Measurements from ENCODE around the gene STAM.
"Not testable (repeated sequence)": the region's sequence is repeated elsewhere in the genome, so short reads cannot be mapped to it uniquely, and the experiment has no call there.

Gene STAM

DNA sequence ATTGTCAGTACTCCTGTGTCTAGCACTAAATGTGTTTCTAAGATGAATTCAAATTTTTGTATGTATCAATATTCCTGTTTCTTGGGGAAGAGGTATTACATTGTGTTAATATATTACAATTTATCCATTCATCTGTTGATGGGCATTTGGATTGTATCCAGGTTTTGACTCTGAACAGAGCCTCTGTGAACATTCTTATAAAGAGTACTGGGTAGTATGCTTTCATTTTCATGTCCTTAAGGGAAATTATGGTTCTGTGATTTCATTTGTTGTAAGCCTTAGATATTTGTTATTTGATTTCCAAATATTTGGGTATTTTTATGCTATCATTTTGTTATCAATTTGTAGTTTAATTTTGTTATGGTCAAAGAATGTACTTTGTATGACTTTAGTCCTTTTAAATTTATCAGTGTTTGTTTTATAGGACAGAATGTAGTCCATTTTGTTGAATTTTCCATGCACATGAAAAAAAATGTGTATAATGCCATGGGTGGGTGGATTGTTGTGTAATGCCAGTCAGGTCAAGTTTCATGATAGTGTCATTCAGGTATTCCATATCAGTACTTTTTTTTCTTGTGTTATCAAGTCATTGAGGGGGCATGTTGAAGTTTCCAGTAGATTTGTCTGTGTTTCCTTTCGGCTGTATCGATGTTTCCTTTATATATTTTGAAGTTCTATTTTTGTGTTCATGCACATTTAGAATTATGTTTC is 38.4 kb downstream of the STAM start:
- DNase-seq, result no peak

DNA sequence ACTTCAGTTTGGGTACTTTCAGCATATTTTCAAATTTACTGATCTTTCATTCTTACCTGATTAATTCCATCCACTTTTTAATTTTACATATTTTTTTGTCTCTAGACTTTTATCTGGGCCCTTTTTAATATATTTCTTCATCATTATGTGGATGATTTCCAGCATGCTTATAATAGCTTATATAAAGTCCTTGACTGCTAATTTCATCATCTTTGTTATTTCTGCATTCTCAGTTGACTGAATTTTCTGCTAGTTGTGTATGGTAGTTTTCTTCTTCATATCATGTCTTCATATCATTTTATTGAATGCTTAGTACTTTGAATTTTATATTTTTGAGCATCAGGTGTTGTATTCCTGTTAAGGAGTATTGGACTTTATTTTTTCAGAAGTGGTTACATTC is 39.6 kb downstream of the STAM start:
- DNase-seq, result no peak

DNA sequence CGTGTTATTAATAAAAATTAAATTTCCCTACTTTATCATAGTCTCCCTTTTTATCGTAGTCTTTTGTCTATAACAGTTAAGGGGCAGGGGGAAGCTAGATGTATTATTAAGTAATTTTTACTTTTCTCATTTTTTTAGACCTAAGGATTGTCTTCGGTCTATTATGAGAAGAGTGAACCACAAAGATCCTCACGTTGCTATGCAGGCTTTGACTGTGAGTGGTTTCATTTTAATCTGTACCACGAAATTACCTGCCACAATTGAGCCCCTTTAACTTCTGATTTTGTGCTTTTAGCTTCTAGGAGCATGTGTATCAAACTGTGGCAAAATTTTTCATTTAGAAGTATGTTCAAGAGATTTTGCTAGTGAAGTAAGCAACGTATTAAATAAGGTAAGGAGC is 40.6 kb downstream of the STAM start:
- no peak for DNase-seq

DNA sequence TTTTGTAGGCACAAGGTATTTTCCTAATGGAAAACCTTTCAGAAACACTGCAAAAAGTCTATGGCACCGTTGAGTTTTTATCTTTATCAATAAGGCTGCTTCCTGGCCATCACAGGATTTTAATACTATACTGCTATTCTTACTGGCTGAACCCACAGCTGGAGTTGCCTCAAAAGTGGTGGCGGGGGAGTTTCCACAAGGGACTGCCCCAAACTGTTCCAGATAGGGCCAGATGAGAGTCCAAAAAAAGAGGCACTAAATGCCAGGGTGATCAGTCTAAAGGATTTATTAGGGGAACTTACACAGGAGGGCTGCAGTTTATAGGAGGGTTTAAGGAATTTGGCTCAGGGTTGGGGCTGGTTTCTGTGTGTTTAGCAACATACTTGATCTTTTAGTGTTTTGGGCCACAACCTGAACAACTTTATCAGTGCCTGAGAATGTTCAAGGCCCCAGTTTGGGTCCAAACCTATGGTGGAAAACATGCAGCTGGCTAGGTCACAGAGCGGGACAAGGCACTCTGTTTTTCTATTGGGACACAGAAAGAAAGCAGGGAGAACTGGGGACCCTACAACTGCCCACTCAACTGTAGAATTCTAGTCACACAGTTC is 41.4 kb downstream of the STAM start:
- DNase-seq, result no peak

DNA sequence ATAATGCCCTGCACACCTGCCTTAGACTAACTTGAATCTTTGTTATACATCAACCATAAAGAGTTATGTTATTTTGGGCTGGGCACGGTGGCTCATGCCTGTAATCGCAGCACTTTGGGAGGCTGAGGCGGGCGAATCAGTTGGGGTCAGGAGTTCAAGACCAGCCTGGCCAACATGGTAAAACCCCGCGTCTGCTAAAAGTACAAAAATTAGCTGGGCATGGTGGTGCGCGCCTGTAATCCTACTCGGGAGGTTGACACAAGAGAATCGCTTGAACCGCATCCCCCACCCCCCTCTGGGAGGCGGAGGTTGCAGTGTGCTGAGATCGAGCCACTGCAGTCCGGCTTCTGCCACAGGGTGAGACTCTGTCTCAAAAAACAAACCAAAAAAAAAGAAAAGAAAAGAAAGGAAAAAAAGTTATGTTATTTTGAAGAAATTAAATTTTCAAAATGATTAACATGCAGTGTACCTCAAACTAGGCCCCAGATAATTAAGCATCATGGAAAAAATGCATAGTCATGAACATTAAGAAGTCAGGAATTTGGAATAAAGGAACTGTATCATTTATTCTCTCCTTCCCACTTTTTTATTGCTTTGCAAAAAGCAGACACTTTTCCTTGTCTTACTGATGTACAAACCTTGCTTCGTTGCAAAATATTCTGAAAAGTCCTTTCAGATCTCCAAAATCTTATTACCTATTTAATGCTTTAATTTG is 43.3 kb downstream of the STAM start:
- DNase-seq, result peak; percentile 5

DNA sequence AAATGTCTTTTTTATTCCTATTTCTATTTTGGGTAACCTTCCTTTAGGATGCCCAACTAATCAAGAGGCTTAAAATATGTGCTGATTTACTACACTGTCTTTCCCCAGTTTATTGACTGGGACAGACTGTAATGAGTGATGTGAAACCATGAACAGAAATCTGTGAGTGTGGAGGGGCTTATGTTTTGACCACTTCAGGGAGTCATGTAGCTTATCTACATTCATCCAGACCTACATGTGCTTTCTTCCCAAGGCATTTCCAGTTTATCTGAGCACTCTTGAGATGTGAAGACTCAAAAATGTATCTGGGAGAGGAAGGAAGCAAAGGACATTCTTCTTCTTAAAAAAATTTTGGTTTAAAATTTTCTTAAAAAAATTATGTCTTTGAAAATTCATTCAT is 45.2 kb downstream of the STAM start:
- no peak for DNase-seq

DNA sequence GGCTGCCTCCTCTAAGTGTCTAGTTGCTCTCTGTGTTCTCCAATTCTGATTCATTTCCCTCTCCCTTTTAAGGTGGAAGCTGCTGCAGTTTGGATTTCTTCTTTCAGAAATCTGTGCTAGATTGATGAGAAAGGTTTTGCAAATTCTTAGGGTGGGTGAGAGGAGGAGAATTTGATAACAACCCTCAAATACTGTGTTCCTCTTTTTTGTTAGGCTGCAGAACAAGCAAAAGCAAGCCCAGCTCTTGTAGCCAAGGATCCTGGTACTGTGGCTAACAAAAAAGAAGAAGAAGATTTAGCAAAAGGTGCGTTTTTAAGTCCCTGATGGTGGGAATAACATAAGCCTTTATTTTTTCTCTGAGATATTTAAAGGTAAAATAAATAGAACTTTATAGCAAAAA is 49.1 kb downstream of the STAM start:
- DNase-seq, result no peak

DNA sequence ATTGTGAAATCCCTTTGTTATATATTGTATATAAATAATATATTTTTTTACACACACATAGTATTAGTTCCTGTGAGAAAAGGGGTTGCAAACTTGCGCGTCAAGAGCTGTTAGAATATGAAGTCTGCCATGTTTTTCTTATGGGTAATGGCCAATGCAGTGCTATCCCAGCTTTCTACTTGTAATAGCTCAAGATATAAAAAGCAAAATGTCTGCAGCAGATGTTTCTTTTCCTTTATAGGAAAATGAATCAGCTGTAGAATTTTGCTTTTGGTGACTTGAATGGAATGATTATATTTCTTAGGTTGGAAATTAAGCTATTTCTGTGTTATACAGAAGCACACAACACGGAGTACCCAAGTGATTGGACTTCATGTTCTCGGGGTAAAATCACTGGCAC is 54.7 kb downstream of the STAM start:
- DNase-seq, result no peak

DNA sequence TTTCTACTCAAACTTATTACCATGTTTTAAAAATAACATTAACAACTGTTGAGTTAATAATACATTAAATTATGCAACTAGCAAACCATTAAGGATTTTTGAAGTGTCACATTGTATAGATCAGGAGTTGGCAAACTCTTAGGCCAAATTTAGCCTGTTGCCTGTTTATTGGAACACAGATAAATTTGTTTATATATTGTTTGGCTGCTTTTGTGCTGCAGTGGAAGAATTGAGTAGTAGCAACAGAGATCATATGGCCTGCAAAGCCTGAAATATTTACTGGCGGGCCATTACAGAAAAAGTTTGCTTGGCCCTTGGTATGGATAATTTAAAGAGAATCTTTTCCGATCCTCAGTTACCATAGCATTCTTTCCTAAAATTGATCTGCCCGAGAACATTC is 57.4 kb downstream of the STAM start:
- DNase-seq, result no peak

DNA sequence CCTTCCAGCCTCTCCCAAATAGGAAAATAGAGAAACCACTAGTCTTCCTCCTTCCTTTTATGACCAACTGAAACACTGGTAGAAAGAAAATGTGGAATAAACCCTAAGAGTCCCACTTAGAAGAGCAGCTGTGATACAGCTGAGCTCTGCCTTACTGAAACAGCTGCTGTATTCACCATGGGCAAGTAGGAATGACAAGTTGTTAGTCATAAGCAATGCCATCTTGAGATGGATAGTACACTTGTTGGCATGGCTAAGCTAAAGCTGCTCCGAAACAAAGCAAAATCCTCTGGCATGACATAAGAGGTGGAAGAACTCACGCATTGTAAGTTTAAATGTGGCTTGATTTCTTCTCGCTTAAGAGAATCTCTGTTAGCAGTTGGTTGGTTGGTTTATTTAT is 59.8 kb downstream of the STAM start:
- no peak for DNase-seq

DNA sequence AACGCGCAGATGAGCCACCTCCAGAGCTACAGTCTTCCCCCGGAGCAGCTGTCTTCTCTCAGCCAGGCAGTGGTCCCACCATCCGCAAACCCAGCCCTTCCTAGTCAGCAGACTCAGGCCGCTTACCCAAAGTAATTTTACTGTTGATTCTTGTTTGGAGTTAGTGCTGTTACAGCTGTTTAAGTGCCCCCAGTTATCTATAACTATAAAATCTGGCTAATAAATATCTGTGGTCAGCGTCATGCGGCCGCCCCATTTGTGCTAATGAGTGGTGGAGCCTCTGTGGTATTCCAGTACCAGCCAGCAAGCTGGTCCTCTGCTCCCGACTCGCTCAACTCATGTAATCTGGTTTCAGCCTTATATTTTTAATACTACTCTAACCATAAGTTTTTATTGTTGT is 64.9 kb downstream of the STAM start:
- no peak for DNase-seq

DNA sequence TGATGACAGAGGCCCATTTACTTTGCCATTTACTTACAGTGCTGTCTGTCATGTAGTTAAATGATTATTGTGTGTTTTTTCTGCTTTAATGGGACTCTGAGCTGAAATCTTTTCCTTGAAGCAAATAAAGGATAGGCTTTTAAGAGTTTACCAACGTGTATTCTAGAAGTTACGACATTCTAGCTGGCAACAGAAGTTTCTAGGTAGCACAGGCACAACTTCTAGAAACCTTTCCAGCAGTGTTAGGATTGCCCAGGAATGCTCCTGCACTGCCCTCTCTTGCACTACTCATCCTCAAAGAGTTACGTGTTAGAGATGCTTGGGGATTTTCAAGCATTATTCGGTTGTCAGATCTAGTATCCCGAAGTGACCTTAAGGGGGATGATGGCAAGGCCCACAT is 65.5 kb downstream of the STAM start:
- no peak for DNase-seq

DNA sequence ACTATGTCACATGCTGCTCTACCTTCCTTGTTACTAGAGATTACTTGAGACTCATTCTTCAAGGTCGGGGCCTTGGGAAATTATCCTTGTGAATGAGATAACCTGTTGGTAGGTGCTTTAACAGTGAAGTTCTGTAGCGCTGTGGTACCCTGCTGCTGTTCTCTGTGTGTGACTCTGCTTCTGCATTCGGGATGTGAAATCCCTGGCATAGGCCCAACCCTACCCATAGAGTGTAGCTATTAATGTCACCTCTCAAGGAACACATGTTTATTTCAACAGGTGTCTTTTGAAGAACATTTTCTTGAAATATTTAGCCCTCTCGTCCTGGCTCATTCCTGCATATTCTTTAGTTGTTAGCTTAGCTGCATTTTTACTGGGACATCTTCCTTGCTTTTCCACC is 66.2 kb downstream of the STAM start:
- no peak for DNase-seq

DNA sequence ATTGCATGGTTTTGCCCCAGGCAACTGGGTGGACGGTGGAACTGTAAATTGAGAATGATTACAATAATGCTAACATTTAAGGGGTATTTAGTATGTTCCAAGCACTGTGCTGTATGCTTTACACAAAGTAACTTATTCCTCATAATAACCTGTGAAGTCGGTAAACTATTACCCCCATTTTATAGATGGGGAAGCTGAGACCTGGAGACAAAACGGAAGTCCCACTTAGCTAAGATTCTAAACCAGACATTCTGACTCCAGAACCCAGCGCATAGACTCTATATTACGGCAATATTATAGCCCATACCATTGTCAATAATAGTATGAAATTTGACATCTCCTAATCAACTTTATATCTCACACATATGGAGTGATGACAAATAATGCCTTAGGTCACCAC is 68.1 kb downstream of the STAM start:
- no peak for DNase-seq

DNA sequence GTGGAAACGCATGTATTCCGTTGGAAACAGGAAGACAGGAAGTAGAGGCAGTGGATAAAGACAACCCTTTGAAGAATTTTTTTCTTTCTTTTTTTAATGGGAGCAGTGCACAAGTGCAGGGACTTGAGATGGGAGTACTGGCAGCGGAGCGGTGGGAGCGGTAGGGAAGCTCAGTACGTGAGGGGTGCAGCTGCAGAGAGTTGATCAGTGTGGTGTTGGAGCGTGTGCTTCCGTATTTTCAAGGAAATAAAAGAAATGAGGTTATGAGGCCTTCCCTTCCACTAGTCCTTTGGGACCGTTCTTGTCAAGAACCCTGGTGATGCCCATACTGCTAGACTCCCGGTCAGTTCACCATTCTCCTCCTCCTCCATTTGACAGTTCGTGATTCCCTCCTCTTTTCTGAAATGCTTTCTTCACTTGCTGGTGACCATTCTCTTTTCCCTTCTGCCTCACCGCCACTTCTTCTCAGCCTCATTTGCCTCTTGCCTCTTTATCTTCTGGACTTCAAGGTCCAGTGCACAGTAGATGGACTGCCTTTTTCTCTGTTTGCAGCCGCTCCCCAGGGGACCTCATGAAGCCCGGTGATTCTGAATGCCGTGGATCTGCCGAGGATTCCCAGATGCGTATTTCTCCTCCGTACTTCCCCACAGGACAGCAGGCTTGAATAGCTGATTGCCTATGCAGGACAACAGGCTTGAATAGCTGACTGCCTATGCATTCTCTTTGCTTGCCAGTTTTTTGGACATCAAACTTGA is 68.9 kb downstream of the STAM start:
- no peak for DNase-seq

DNA sequence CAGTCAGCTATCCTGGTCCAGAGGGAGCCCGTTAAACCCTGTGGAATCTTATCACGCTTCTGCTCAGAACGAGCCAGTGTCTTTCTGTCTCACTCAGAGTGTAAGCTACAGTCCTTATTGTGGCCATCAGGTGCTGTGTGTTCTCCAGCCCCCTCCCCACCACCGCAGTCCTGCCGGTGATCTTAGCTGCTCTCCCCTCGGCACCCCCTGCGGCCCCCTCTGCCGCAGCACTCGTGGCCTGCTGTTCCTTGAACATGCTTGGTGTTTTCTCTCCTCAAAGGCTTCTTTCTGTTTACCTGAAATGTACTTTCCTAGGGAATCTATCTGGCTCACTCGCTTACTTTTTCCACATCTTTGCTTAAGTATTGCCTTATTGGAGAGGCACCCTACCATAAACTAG is 69.8 kb downstream of the STAM start:
- no peak for DNase-seq

DNA sequence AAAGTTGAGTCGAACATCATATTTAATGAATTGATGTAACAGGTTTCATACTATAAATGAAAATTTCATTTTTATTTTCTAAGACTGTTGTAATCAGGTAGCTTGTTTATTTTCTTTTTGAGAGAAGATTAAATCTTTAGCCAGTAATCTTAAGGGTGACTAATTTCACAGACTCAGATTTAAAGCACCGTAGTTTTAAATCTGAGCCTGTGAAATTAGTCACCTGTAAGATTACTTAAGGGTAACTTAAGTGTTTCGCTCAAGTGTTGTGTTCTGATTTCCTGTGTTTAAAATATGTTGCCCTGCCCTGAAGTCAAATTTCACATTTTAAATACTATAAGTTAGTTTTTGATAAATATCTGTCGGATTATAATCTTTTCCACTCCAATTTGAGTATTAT is 72.2 kb downstream of the STAM start:
- no peak for DNase-seq

DNA sequence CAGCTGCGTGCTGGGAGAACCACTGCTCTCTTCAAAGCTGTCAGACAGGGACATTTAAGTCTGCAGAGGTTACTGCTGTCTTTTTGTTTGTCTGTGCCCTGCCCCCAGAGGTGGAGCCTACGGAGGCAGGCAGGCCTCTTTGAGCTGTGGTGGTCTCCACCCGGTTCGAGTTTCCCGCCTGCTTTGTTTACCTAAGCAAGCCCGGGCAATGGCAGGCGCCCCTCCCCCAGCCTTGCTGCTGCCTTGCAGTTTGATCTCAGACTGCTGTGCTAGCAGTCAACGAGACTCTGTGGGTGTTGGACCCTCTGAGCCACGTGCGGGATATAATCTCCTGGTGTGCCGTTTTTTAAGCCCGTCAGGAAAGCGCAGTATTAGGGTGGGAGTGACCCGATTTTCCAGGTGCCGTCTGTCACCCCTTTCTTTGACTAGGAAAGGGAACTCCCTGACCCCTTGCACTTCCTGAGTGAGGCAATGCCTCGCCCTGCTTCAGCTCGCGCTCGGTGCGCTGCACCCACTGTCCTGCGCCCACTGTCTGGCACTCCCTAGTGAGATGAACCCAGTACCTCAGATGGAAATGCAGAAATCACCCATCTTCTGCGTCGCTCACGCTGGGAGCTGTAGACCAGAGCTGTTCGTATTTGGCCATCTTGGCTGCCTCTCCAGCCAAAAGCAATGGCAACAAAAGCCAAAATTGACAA is 78.5 kb downstream of the STAM start:
- DNase-seq, result not testable (repeated sequence)

DNA sequence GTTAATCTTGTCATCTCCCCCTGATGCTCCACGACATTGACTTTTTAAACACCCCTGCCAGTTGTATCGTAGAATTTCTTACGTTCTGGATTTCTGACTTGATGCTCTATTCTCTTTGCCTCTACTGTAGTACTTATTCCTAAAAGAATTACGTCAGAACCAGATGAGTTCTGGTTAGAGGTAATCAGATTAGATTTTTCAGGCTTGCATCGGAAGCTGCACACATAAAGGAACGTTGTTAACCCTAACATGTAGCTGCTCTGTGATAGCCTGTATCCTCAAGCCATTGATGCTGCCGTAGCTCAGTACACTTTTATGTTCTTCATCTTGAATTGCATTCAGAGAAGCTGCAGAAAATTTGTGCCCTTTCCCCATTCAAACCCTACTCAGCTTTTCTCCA is 81.8 kb downstream of the STAM start:
- DNase-seq, result no peak

DNA sequence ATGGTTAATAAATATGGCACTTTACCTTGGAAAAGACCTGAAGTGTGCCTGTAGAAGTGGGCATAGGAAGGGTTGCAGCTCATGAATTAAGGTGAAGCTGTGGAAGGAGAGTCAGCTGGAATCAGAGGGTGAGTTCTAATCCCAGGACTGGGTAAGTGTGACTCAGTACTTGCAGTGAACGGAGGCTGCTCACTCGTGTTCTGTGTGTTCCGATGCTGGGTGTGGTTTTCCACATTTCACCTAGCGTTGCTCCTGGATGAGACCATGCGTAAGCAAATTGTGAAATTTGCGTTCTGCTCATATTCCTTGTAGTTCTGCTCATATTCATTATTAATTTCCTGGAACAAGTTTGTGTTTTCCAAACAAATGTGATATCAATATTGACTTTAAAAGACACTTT is 85.7 kb downstream of the STAM start:
- DNase-seq, result no peak

DNA sequence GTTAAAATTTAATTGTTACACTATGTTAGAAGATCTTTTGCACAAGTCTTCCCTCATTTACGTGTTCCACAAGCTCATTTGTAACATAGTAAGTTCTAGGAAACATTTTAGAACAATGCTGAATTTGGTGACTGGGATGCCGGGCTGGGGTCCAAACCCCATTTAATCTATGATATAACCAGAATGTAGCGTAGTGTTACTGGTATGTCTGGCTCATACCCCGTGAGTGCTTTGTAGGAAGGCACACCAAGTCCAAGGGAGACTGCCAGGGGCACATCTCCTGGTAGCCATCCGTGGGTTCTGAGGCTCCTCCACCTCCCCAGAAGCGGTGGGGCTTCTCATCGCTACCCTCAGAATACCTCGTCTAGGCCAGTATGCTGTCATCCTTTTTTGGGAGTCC is 86.7 kb downstream of the STAM start:
- no peak for DNase-seq

DNA sequence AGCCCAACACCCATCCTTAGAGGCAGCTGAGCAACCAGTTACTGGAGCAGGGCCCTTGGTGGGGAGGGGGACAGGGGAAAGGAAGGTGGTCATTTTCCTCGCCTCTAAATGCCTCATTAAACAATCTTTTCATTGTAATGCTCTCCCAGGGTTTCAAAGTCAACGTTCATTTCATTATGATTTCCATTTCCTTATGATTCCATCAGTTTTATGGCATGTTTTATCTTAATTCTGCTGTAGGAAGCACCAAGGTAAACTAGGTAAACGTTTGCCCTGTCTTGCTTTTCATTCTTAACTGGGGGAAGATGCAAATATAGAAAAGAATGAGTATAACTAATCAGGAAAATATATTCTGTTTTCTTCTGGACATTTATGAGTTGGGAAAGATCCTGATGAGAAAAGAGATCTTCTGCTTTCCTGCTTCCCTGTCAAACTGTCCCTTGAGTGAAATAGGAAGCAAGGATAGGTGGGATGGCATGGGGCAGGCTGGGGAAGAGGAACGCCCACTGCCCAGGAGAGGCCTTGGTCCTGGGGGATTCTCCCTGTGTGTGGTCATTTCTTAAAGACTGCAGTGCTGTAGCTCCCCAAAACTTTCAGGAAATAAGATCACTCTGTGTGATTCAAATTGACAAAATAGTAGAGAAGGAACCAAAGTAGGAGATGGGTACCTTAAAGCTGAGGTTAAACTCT is 87.5 kb downstream of the STAM start:
- DNase-seq, result no peak

DNA sequence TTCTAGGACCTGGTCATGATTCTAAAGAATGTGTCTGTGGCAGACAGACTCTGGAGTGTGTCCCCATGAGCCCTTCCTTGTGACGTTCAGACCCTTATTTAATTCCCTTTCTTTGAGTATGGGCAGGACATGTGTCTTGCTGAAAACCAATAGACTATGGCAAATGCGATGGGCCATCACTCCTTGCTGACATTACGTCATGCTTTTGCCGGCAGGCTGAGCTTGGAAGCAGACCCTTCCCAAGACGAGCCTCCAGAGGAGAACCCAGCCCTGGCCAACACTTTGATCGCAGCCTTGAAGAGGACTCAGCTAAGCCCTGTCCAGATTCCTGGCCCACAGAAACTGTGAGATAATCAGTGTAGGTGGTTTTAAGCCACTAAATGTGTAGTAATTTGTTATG is 89.7 kb downstream of the STAM start:
- no peak for DNase-seq
